ENCODE data around the gene KIF1A. TPM values are rescaled to one million over a fixed set of nuclear protein-coding genes. Genes with fewer than 3 reads are reported as not detected.
A peak's percentile ranks its signal among the peaks of the same experiment; 100 is the strongest.

KIF1A gene
- total RNA-seq, 1 experiment from 2014 or later, result not detected

GRCh38 chr2:240741091-240741490 is 78.9 kb downstream of the KIF1A start:
- Histone ChIP-seq H3F3A (ENCODE audit: low read length, unreplicated experiment) (no peaks in the 10 kb centered on the region), H3K9ac (ENCODE audit: low read length) (no peak overlapping the region), H2AFZ (ENCODE audit: low read length) (no peak overlapping the region), H4K20me1 (ENCODE audit: low read length) (no peaks in the 10 kb centered on the region), H3K4me2 (ENCODE audit: low read length) (no peak overlapping the region), H3K27ac (ENCODE audit: low read length) (no peak overlapping the region), H3K9me3 (ENCODE audit: low read length) (no peaks in the 10 kb centered on the region), H3K4me1 (ENCODE audit: insufficient read depth, low read length) (peaks cover 8% of the 10 kb centered on the region; the same call in 1 of the 2 replicates), H3K9me2 (replicated peaks; ENCODE audit: low read length) (no peaks in the 10 kb centered on the region), H3K4me3 (ENCODE audit: low read length) (no peak overlapping the region), H3K36me3 (ENCODE audit: low read depth, low read length) (no peaks in the 10 kb centered on the region), H3K27me3 (ENCODE audit: low read length) (no peaks in the 10 kb centered on the region), H3K79me2 (ENCODE audit: low read length) (no peaks in the 10 kb centered on the region)
- DNase-seq (no peak), ATAC-seq (no peak)
- intact Hi-C loops (cut with micrococcal nuclease), result no loop called here
- BruUV-seq (replicated peaks), result no TSS peak
- TF ChIP-seq EZH2 (IDR thresholded peaks at IDR 0.05; ENCODE audit: low read length, unreplicated experiment) (no peak), EZH2phosphoT487 (IDR thresholded peaks at IDR 0.05; ENCODE audit: borderline replicate concordance, low read length) (no peak)
- TF ChIP-seq, protein P1, sequence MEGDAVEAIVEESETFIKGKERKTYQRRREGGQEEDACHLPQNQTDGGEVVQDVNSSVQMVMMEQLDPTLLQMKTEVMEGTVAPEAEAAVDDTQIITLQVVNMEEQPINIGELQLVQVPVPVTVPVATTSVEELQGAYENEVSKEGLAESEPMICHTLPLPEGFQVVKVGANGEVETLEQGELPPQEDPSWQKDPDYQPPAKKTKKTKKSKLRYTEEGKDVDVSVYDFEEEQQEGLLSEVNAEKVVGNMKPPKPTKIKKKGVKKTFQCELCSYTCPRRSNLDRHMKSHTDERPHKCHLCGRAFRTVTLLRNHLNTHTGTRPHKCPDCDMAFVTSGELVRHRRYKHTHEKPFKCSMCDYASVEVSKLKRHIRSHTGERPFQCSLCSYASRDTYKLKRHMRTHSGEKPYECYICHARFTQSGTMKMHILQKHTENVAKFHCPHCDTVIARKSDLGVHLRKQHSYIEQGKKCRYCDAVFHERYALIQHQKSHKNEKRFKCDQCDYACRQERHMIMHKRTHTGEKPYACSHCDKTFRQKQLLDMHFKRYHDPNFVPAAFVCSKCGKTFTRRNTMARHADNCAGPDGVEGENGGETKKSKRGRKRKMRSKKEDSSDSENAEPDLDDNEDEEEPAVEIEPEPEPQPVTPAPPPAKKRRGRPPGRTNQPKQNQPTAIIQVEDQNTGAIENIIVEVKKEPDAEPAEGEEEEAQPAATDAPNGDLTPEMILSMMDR (conservative IDR thresholded peaks at IDR 0.05; ENCODE audit: low read depth, low read length), result no peak
- ChIA-PET CTCF (no interaction called here), POLR2A (ENCODE audit: unreplicated experiment) (no interaction called here)

DNA sequence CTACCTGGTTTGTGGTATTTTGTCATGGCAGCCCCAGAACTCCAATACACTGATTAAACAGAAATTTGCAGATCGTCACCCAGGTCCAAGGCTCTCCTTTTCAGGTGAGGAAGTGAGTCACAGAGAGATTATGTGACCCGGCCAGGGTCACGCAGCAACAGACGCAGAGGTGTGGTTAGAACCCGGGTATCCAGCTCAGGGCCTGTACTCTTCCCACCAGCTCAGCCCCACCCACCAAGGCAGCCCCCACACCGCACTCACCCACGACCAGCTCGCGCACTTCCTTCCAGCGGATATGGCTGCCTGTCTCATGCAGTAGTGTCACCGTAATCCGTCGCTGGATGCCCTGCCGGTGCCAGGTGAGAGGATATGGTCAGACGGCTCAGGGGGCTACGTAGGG is 80.2 kb downstream of the KIF1A start:
- H3K36me3 ChIP-seq (ENCODE audit: low read depth, low read length), result no peaks in the 10 kb centered on the region
- H2AFZ ChIP-seq (ENCODE audit: low read length), result no peak overlapping the region
- no peaks in the 10 kb centered on the region for H3K27me3 ChIP-seq (ENCODE audit: low read length)
- no peaks in the 10 kb centered on the region for H4K20me1 ChIP-seq (ENCODE audit: low read length)
- H3K9me2 ChIP-seq (replicated peaks; ENCODE audit: low read length), result no peaks in the 10 kb centered on the region
- peaks cover 8% of the 10 kb centered on the region; the same call in 1 of the 2 replicates for H3K4me1 ChIP-seq (ENCODE audit: insufficient read depth, low read length)
- H3K4me2 ChIP-seq (ENCODE audit: low read length), result peak overlapping the region; percentile 11; the same call in 1 of the 2 replicates
- CTCF ChIA-PET, result no interaction called here
- no peak overlapping the region for H3K27ac ChIP-seq (ENCODE audit: low read length)
- POLR2A ChIA-PET (ENCODE audit: unreplicated experiment), result no interaction called here
- BruUV-seq (replicated peaks), result no TSS peak
- no peaks in the 10 kb centered on the region for H3K9me3 ChIP-seq (ENCODE audit: low read length)
- intact Hi-C loops (cut with micrococcal nuclease), result no loop called here
- DNase-seq, result peak; percentile 42
- H3F3A ChIP-seq (ENCODE audit: low read length, unreplicated experiment), result no peaks in the 10 kb centered on the region
- no peaks in the 10 kb centered on the region for H3K79me2 ChIP-seq (ENCODE audit: low read length)
- H3K4me3 ChIP-seq (ENCODE audit: low read length), result no peak overlapping the region
- H3K9ac ChIP-seq (ENCODE audit: low read length), result no peak overlapping the region
- ATAC-seq, result no peak
- TF ChIP-seq EZH2phosphoT487 (IDR thresholded peaks at IDR 0.05; ENCODE audit: borderline replicate concordance, low read length) (no peak), EZH2 (IDR thresholded peaks at IDR 0.05; ENCODE audit: low read length, unreplicated experiment) (no peak)
- TF ChIP-seq, protein P1 (conservative IDR thresholded peaks at IDR 0.05; ENCODE audit: low read depth, low read length), result no peak

GRCh38 chr2:240737958-240738357 is 82.1 kb downstream of the KIF1A start:
- H3K9me2 ChIP-seq (replicated peaks; ENCODE audit: low read length), result no peaks in the 10 kb centered on the region
- DNase-seq (no peak), ATAC-seq (no peak)
- no peaks in the 10 kb centered on the region for H3K36me3 ChIP-seq (ENCODE audit: low read depth, low read length)
- no peaks in the 10 kb centered on the region for H3F3A ChIP-seq (ENCODE audit: low read length, unreplicated experiment)
- ChIA-PET POLR2A (ENCODE audit: unreplicated experiment) (no interaction called here), CTCF (no interaction called here)
- TF ChIP-seq, protein P1 (conservative IDR thresholded peaks at IDR 0.05; ENCODE audit: low read depth, low read length), result no peak
- TF ChIP-seq EZH2phosphoT487 (IDR thresholded peaks at IDR 0.05; ENCODE audit: borderline replicate concordance, low read length) (no peak), EZH2 (IDR thresholded peaks at IDR 0.05; ENCODE audit: low read length, unreplicated experiment) (no peak)
- H3K27ac ChIP-seq (ENCODE audit: low read length), result no peak overlapping the region
- H2AFZ ChIP-seq (ENCODE audit: low read length), result no peak overlapping the region
- no peak overlapping the region for H3K9ac ChIP-seq (ENCODE audit: low read length)
- H3K4me1 ChIP-seq (ENCODE audit: insufficient read depth, low read length), result peaks cover 8% of the 10 kb centered on the region; the same call in 1 of the 2 replicates
- no peaks in the 10 kb centered on the region for H3K79me2 ChIP-seq (ENCODE audit: low read length)
- no peaks in the 10 kb centered on the region for H4K20me1 ChIP-seq (ENCODE audit: low read length)
- intact Hi-C loops (cut with micrococcal nuclease), result no loop called here
- H3K9me3 ChIP-seq (ENCODE audit: low read length), result no peaks in the 10 kb centered on the region
- no peak overlapping the region for H3K4me2 ChIP-seq (ENCODE audit: low read length)
- no peaks in the 10 kb centered on the region for H3K27me3 ChIP-seq (ENCODE audit: low read length)
- BruUV-seq (replicated peaks), result no TSS peak
- H3K4me3 ChIP-seq (ENCODE audit: low read length), result no peak overlapping the region
